Hypothalamus (tissue), 51 donors: ENCODE data around the gene SLC35E2B.
"Not testable (repeated sequence)": the region's sequence is repeated elsewhere in the genome, so short reads cannot be mapped to it uniquely, and the experiment has no call there.

Experiments
- DNase-seq, 51 donors: peaks; one replicate each; lab custom pipeline; 2025; lab: John Stamatoyannopoulos, UW

The SLC35E2B gene

GRCh38 chr1:1692714-1693647 lies at the start of gene SLC35E2B:
Gene SLC35E2B, minus strand, starts transcription at chr1:1692795. Its CDS starts 16,096 bp downstream, at chr1:1676699.
- DNase-seq: peak in 50 of 51 donors; percentile 33 to 95 (median 84)

GRCh38 chr1:1741013-1741412 lies 48.4 kb upstream of the SLC35E2B start:
- not testable (repeated sequence) for DNase-seq

- not testable (repeated sequence) for DNase-seq
Measured at GRCh38 chr1:1738799-1739337, 46.3 kb upstream of the SLC35E2B start.

- not testable (repeated sequence) for DNase-seq
Measured at GRCh38 chr1:1737675-1738590, 45.3 kb upstream of the SLC35E2B start.

- DNase-seq: no peak
Measured at GRCh38 chr1:1732381-1732780, 39.8 kb upstream of the SLC35E2B start.

- DNase-seq: no peak
Measured at GRCh38 chr1:1730870-1731269, 38.3 kb upstream of the SLC35E2B start.

GRCh38 chr1:1730230-1730629 lies 37.6 kb upstream of the SLC35E2B start:
- DNase-seq: not testable (repeated sequence)

GRCh38 chr1:1729116-1729816 lies 36.7 kb upstream of the SLC35E2B start:
- DNase-seq: not testable (repeated sequence)

- not testable (repeated sequence) for DNase-seq
Measured at GRCh38 chr1:1728308-1729005, 35.9 kb upstream of the SLC35E2B start.

- not testable (repeated sequence) for DNase-seq
Measured at GRCh38 chr1:1727131-1727651, 34.6 kb upstream of the SLC35E2B start.

- not testable (repeated sequence) for DNase-seq
Measured at GRCh38 chr1:1726088-1726487, 33.5 kb upstream of the SLC35E2B start.

GRCh38 chr1:1724035-1724864 lies 31.7 kb upstream of the SLC35E2B start, which contains the start of gene CDK11A:
Gene CDK11A, minus strand, starts transcription at chr1:1724357. Its CDS starts 1,539 bp downstream, at chr1:1722818.
- DNase-seq: peak; percentile 39 to 100 (median 94)

GRCh38 chr1:1721201-1721600 lies 28.6 kb upstream of the SLC35E2B start:
- DNase-seq: no peak

GRCh38 chr1:1715109-1715883 lies 22.7 kb upstream of the SLC35E2B start:
- DNase-seq: not testable (repeated sequence)

GRCh38 chr1:1707897-1708296 lies 15.3 kb upstream of the SLC35E2B start:
- DNase-seq: not testable (repeated sequence)

GRCh38 chr1:1707241-1707640 lies 14.6 kb upstream of the SLC35E2B start:
- DNase-seq: not testable (repeated sequence)

GRCh38 chr1:1705623-1706022 lies 13.0 kb upstream of the SLC35E2B start:
- DNase-seq: not testable (repeated sequence)
